Tibial nerve (tissue), 4 donors: ENCODE measurements around the gene ANK2.

Source experiments
- EP300 ChIP-seq, 2 donors: sonication (generic); formaldehyde crosslinking; IDR thresholded peaks; one replicate each; pipeline ENCODE4 v1.6.1; 2017; ENCODE audit warnings: antibody characterized with exemption in 2 of 2, mild to moderate bottlenecking in 1 of 2
- POLR2A ChIP-seq, 2 donors: fragments of 450-650 bp; IDR thresholded peaks; one replicate each; pipeline ENCODE4 v1.6.1; 2017; ENCODE audit warnings: antibody characterized with exemption in 2 of 2, mild to moderate bottlenecking in 2 of 2, moderate library complexity in 2 of 2
- TF ChIP-seq, protein P1 (sequence below), 5 experiments: fragments of 200-600 bp in 3 of 5; fragments of 450-650 bp in 2 of 5; sonication (generic) in 3 of 5; IDR thresholded peaks; one replicate each; pipeline ENCODE4 v1.5.1; 2016 to 2019; ENCODE audit warnings: antibody characterized with exemption in 5 of 5, mild to moderate bottlenecking in 3 of 5, moderate library complexity in 2 of 5

DNA sequence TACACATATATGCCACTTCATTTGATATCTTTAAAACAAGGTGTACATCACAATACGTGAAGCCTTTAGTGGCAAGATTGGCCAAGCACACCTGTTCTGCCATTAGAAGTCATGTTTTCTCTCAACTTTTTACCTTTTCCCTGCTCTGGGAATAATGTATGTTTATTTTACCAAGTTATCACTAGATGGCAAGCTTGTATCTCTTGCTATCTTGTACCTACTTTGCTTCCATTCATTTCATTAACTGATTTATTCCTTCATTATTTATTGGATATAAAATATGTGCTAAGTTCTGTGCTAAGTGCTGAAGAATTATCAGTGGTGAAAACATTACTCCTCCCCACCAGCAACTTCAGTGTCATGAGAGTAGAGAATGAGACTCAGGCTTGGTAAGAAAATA is 245.5 kb downstream of the ANK2 start:
- TF ChIP-seq, protein P1, sequence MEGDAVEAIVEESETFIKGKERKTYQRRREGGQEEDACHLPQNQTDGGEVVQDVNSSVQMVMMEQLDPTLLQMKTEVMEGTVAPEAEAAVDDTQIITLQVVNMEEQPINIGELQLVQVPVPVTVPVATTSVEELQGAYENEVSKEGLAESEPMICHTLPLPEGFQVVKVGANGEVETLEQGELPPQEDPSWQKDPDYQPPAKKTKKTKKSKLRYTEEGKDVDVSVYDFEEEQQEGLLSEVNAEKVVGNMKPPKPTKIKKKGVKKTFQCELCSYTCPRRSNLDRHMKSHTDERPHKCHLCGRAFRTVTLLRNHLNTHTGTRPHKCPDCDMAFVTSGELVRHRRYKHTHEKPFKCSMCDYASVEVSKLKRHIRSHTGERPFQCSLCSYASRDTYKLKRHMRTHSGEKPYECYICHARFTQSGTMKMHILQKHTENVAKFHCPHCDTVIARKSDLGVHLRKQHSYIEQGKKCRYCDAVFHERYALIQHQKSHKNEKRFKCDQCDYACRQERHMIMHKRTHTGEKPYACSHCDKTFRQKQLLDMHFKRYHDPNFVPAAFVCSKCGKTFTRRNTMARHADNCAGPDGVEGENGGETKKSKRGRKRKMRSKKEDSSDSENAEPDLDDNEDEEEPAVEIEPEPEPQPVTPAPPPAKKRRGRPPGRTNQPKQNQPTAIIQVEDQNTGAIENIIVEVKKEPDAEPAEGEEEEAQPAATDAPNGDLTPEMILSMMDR (IDR thresholded peaks at IDR 0.05), result no peak
- TF ChIP-seq EP300 (IDR thresholded peaks at IDR 0.05) (no peak), POLR2A (IDR thresholded peaks at IDR 0.05) (no peak)
